ENCODE data around the gene DDX10.

DNA sequence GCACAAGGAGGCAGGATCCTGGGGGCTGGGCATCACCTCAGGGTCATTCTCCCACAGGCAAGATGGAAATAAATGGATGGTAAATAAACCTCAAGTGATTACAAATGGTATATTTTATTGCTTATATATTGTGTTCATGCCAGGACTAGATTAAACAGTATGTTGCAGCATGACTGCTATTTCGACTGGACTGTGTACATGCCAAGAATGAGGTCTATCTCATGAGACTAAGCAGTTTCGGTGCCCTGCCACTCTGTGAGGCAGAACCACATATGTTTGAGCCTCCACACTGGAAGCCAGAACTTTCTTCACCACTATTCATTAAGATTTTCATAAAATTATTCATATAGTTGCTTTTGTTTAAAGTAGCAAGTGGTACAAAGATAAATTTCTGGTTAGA lies 140.2 kb downstream of the DDX10 start:
- TF ChIP-seq GATA2 (IDR thresholded peaks at IDR 0.05; ENCODE audit: low read depth, low read length): no peak
- TF ChIP-seq GATA3 (IDR thresholded peaks at IDR 0.05; ENCODE audit: low read depth, low read length): no peak

Data from SH-SY5Y (cell line).